ENCODE measurements around the gene GPR22.

GPR22 gene

DNA sequence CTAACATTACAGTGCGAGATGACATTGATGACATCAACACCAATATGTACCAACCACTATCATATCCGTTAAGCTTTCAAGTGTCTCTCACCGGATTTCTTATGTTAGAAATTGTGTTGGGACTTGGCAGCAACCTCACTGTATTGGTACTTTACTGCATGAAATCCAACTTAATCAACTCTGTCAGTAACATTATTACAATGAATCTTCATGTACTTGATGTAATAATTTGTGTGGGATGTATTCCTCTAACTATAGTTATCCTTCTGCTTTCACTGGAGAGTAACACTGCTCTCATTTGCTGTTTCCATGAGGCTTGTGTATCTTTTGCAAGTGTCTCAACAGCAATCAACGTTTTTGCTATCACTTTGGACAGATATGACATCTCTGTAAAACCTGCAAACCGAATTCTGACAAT is 4.3 kb downstream of the GPR22 start:
- CTCF ChIA-PET = no interaction called here
- DNase-seq (ENCODE audit: extremely low spot score) = no peak
- POLR2A ChIA-PET = no interaction called here
- no peak for TF ChIP-seq ARNT (IDR thresholded peaks at IDR 0.05)
- no peak for TF ChIP-seq LEF1 (IDR thresholded peaks at IDR 0.05; ENCODE audit: borderline replicate concordance)
- no peak for TF ChIP-seq SP1 (IDR thresholded peaks at IDR 0.05)
- TF ChIP-seq FOXA1 (IDR thresholded peaks at IDR 0.05) = no peak
- TF ChIP-seq SUZ12 (IDR thresholded peaks at IDR 0.05) = no peak
- no peak for TF ChIP-seq CTBP1 (IDR thresholded peaks at IDR 0.05; ENCODE audit: borderline replicate concordance)
- TF ChIP-seq FOXK2 (IDR thresholded peaks at IDR 0.05) = no peak
- TF ChIP-seq TARDBP (IDR thresholded peaks at IDR 0.05) = no peak
- TF ChIP-seq BHLHE40 (IDR thresholded peaks at IDR 0.05; ENCODE audit: borderline replicate concordance) = no peak
- no peak for TF ChIP-seq FOXM1 (IDR thresholded peaks at IDR 0.05; ENCODE audit: borderline replicate concordance)

DNA sequence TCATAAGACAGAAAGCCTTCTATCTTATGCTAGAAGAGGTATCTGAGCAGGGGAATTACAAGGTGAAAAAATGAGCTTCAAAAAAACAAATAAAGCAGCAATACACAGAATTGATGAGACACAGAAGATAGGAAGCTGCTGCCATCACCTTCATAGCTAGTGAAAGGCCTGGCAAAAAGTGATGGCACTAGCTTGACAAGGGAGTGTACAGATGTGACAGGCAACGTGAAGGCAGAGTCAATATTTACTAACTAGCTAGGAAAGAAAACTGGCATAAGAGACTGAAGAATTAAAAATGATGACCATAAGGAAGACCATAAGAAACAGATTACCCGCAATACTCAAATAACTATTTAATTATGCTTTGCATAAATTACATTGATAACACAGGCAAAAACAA is 9.4 kb downstream of the GPR22 start:
- TF ChIP-seq, protein P1, sequence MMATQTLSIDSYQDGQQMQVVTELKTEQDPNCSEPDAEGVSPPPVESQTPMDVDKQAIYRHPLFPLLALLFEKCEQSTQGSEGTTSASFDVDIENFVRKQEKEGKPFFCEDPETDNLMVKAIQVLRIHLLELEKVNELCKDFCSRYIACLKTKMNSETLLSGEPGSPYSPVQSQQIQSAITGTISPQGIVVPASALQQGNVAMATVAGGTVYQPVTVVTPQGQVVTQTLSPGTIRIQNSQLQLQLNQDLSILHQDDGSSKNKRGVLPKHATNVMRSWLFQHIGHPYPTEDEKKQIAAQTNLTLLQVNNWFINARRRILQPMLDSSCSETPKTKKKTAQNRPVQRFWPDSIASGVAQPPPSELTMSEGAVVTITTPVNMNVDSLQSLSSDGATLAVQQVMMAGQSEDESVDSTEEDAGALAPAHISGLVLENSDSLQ (IDR thresholded peaks at IDR 0.05) = no peak
- TF ChIP-seq L3MBTL2 (conservative IDR thresholded peaks at IDR 0.05) (no peak), HDGF (IDR thresholded peaks at IDR 0.05; ENCODE audit: borderline replicate concordance) (no peak), SP1 (IDR thresholded peaks at IDR 0.05) (no peak)
- ChIA-PET POLR2A (no interaction called here), CTCF (interaction anchor here (0.8 kb wide), 1 partner anchor 16 kb away, joined by 3 read pairs; no protein-coding TSS in a partner anchor)
- DNase-seq (ENCODE audit: extremely low spot score) = no peak

DNA sequence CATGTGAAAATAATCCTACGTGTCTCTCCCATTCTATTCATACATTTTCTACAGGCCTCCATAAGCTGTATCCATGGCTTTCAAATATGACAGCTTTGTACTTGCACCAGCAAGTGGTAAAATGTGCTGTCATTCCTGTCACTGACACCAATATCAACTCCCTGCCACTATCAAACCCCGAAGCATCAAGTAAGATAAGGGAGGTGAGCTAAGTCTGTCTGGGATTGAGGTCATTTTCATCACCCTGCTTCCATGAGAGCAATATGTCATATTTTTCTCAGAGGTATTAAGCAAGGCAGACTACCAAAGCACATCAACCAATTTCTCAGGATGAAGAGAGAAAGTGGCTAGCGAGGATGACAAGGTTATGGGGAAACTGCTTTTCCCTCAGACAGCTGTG is 11.1 kb downstream of the GPR22 start:
- TF ChIP-seq HDGF (IDR thresholded peaks at IDR 0.05; ENCODE audit: borderline replicate concordance) = no peak
- no peak for TF ChIP-seq ELF4 (IDR thresholded peaks at IDR 0.05)
- TF ChIP-seq LEF1 (IDR thresholded peaks at IDR 0.05; ENCODE audit: borderline replicate concordance) = no peak
- POLR2A ChIA-PET = no interaction called here
- no peak for DNase-seq (ENCODE audit: extremely low spot score)
- CTCF ChIA-PET = interaction anchor here (0.6 kb wide), 1 partner anchor 819 kb away, joined by 3 read pairs; no protein-coding TSS in a partner anchor

DNA sequence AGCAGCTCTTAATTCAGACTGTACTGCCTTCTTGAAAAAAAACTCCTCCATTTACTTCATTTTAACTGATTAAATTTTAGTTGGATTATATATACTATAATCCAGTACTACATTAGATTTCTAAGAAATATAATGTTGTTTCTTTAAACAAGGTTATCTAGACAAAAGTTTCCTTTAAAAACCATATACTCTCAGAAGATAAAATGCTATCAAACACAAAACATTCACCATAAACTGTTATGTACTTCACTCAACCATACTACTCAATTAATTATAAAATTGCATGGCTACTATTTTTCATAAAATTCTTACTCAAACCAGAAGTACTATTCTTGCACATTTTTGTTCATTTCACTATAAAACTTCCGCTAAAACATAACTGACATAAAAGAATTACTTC is 12.7 kb downstream of the GPR22 start:
- DNase-seq (ENCODE audit: extremely low spot score) = no peak
- TF ChIP-seq L3MBTL2 (conservative IDR thresholded peaks at IDR 0.05) (no peak), ARNT (IDR thresholded peaks at IDR 0.05) (no peak), HDGF (IDR thresholded peaks at IDR 0.05; ENCODE audit: borderline replicate concordance) (no peak), BHLHE40 (IDR thresholded peaks at IDR 0.05; ENCODE audit: borderline replicate concordance) (no peak), TARDBP (IDR thresholded peaks at IDR 0.05) (no peak), ZNF384 (IDR thresholded peaks at IDR 0.05) (no peak)
- ChIA-PET POLR2A (no interaction called here), CTCF (no interaction called here)

DNA sequence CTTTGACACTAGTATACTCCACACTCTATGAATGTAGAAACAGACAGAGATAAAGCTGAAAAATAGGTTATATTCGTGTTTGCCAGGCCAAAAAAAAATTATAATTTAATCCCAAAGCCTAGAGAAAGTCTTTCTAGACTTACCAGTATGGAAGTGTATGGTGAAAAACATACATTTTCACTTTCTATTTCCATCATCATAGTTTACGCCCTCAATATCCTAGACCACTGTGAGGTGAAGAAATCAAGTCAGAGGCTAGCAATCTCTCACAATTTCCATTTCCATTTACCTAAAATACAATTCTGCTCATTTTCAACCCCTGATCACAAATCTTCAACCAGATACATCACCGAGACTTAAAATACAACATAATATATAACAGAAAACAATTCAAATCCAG is 16.2 kb downstream of the GPR22 start:
- TF ChIP-seq ELF4 (IDR thresholded peaks at IDR 0.05) (no peak), FOXK2 (IDR thresholded peaks at IDR 0.05) (no peak), ZNF384 (IDR thresholded peaks at IDR 0.05) (no peak), L3MBTL2 (conservative IDR thresholded peaks at IDR 0.05) (no peak), BHLHE40 (IDR thresholded peaks at IDR 0.05; ENCODE audit: borderline replicate concordance) (no peak), SUZ12 (IDR thresholded peaks at IDR 0.05) (no peak)
- POLR2A ChIA-PET = no interaction called here
- no peak for DNase-seq (ENCODE audit: extremely low spot score)
- CTCF ChIA-PET = no interaction called here

DNA sequence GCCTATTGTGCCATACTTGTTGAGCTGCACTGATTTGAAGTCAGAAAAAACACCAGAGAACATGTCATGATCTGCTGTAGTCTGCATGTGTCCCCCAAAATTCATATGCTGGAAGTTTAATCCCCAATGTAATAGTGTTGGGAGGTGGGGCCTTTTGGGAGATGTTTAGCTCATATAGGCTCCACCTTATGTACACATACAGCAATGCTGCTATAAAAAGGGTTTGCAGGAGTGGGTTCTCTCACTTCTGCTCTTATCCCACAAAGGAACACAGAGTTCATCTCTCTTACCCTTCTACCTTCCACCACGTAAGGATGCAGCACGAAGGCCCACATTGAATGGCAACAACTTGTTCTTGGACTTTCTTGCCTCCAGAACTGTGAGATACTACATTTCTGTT is 23.0 kb downstream of the GPR22 start:
- TF ChIP-seq FOXA1 (IDR thresholded peaks at IDR 0.05) = no peak
- no peak for TF ChIP-seq ZNF384 (IDR thresholded peaks at IDR 0.05)
- TF ChIP-seq BHLHE40 (IDR thresholded peaks at IDR 0.05; ENCODE audit: borderline replicate concordance) = no peak
- no peak for TF ChIP-seq LEF1 (IDR thresholded peaks at IDR 0.05; ENCODE audit: borderline replicate concordance)
- no peak for TF ChIP-seq ELF4 (IDR thresholded peaks at IDR 0.05)
- TF ChIP-seq ARNT (IDR thresholded peaks at IDR 0.05) = no peak
- no peak for TF ChIP-seq SP1 (IDR thresholded peaks at IDR 0.05)
- TF ChIP-seq CTBP1 (IDR thresholded peaks at IDR 0.05; ENCODE audit: borderline replicate concordance) = no peak
- no peak for DNase-seq (ENCODE audit: extremely low spot score)
- ChIA-PET POLR2A (no interaction called here), CTCF (no interaction called here)

DNA sequence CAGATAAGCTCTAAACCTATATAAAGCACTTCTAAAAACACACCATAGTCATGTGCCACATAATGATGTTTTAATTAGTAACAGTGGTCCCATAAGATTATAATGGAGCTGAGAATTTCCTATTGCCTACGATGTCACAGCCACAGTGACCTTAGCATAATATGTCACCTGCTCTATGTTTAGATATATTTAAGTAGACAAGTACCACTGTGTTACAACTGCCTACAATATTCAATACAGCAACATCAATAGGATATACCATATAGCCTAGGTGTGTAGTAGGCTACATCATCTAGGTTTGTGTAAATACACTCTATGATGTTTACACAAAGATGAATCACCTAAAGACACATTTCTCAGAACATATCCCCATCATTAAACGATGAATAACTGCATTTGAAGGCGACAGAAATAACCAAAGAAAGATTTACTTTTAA is 24.5 kb downstream of the GPR22 start:
- ChIA-PET POLR2A (no interaction called here), CTCF (no interaction called here)
- DNase-seq (ENCODE audit: extremely low spot score) = no peak
- TF ChIP-seq NFRKB (IDR thresholded peaks at IDR 0.05) (no peak), ELF4 (IDR thresholded peaks at IDR 0.05) (no peak), BHLHE40 (IDR thresholded peaks at IDR 0.05; ENCODE audit: borderline replicate concordance) (no peak), LEF1 (IDR thresholded peaks at IDR 0.05; ENCODE audit: borderline replicate concordance) (no peak), TARDBP (IDR thresholded peaks at IDR 0.05) (no peak), ARNT (IDR thresholded peaks at IDR 0.05) (no peak), FOXK2 (IDR thresholded peaks at IDR 0.05) (no peak), ZNF384 (IDR thresholded peaks at IDR 0.05) (no peak), HDGF (IDR thresholded peaks at IDR 0.05; ENCODE audit: borderline replicate concordance) (no peak), CTBP1 (IDR thresholded peaks at IDR 0.05; ENCODE audit: borderline replicate concordance) (no peak), L3MBTL2 (conservative IDR thresholded peaks at IDR 0.05) (no peak), SP1 (IDR thresholded peaks at IDR 0.05) (no peak), FOXA1 (IDR thresholded peaks at IDR 0.05) (no peak), FOXM1 (IDR thresholded peaks at IDR 0.05; ENCODE audit: borderline replicate concordance) (no peak), SUZ12 (IDR thresholded peaks at IDR 0.05) (no peak)
- TF ChIP-seq, protein P1 (IDR thresholded peaks at IDR 0.05) = no peak

DNA sequence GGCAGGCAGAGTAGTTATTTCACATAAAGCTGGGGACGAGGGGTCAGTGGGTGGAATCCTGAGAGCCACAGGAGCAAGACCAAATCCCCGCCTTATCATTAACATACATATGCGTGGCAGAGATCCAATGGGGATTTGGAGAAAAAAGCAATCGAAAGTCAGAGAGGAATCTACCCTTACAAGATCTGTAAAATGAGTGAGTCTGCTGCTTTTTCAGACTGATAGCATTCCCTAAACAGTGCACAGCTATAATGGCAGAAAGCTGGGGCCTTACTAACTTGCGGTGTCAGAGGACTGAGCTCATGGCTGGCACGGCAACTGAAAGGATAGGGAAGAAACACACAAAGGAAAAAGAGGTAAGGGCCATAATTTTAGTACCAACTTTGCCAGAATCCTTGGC is 25.0 kb downstream of the GPR22 start:
- TF ChIP-seq ZNF384 (IDR thresholded peaks at IDR 0.05) = no peak
- ChIA-PET POLR2A (no interaction called here), CTCF (no interaction called here)
- no peak for DNase-seq (ENCODE audit: extremely low spot score)
